Measurements from ENCODE around the gene ZNF618.

- TF ChIP-seq POLR2A (IDR thresholded peaks at IDR 0.05): no peak
- no peak for TF ChIP-seq CTCF (IDR thresholded peaks at IDR 0.05)
- TF ChIP-seq POLR2AphosphoS5 (IDR thresholded peaks at IDR 0.05): no peak
Observed at GRCh38 chr9:114094971-114095370, 218.9 kb downstream of the ZNF618 start.

Data from prostate gland (tissue), 2 donors.